ENCODE results near the gene SDHB.

DNA sequence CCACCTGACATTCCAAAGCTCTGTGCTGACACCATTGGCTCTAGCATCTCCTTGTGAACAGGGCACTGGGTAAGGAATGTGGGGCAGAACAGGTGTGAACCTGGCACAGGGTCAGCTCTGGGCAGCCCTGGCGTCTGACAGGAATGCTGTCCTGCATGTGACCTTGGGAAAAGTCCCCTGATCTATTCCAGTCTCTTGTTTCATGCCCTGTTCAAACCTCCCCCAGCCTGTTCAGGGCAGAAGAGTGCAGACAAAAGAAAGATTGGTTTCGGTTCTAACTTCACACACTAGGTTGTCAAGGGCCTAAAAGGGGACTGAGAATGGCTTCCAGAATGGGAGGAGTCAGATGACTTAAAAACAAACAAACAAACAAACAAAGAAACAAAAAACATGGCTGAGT is 27.6 kb upstream of the SDHB start:
- TF ChIP-seq, protein P1, sequence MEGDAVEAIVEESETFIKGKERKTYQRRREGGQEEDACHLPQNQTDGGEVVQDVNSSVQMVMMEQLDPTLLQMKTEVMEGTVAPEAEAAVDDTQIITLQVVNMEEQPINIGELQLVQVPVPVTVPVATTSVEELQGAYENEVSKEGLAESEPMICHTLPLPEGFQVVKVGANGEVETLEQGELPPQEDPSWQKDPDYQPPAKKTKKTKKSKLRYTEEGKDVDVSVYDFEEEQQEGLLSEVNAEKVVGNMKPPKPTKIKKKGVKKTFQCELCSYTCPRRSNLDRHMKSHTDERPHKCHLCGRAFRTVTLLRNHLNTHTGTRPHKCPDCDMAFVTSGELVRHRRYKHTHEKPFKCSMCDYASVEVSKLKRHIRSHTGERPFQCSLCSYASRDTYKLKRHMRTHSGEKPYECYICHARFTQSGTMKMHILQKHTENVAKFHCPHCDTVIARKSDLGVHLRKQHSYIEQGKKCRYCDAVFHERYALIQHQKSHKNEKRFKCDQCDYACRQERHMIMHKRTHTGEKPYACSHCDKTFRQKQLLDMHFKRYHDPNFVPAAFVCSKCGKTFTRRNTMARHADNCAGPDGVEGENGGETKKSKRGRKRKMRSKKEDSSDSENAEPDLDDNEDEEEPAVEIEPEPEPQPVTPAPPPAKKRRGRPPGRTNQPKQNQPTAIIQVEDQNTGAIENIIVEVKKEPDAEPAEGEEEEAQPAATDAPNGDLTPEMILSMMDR (IDR thresholded peaks at IDR 0.05; ENCODE audit: control extremely low read depth in 1 of 3, insufficient read depth in 1 of 3, low read depth in 1 of 3, low read length in 3 of 3) = no peak
- TF ChIP-seq TEAD4 (IDR thresholded peaks at IDR 0.05; ENCODE audit: low read depth, low read length) = no peak
- no peak for TF ChIP-seq SP1 (IDR thresholded peaks at IDR 0.05; ENCODE audit: low read depth, low read length)
- no peak for TF ChIP-seq POLR2A (IDR thresholded peaks at IDR 0.05; ENCODE audit: control extremely low read depth in 1 of 2, low read depth in 2 of 2, low read length in 2 of 2)
- no peak for TF ChIP-seq BRCA1 (IDR thresholded peaks at IDR 0.05; ENCODE audit: low read depth, low read length)
- TF ChIP-seq MAX (IDR thresholded peaks at IDR 0.05) = no peak
- TF ChIP-seq GABPA (IDR thresholded peaks at IDR 0.05; ENCODE audit: borderline replicate concordance, insufficient read depth, low read length) = no peak
- TF ChIP-seq CHD2 (IDR thresholded peaks at IDR 0.05; ENCODE audit: low read length) = no peak
- no peak for TF ChIP-seq EZH2 (IDR thresholded peaks at IDR 0.05; ENCODE audit: low read depth, low read length, severe bottlenecking)
- TF ChIP-seq POLR2AphosphoS5 (IDR thresholded peaks at IDR 0.05; ENCODE audit: low read depth, low read length) = no peak
